Measurements from ENCODE around the gene PTCH2.

PTCH2 gene

DNA sequence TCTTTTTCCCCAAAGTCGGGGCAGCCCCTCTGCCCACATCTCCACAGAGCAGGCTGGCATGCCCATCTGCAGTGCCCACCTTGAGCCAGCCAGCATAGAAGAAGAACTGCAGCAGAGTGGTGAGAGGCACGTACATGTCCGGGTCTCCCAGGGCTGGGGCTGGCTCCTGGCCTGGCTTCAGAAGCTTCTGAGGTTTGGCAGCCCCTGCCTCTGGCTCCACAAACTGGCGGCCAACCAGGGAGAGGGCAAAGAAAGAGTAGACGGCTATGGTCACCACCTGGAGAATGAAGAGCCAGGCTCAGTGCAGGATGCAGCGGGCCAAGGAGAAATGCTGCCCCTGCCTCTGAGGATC, 58.0 kb downstream of the PTCH2 start:
- no peak for DNase-seq (ENCODE audit: extremely low read depth in 1 of 2, low read depth in 1 of 2)

DNA sequence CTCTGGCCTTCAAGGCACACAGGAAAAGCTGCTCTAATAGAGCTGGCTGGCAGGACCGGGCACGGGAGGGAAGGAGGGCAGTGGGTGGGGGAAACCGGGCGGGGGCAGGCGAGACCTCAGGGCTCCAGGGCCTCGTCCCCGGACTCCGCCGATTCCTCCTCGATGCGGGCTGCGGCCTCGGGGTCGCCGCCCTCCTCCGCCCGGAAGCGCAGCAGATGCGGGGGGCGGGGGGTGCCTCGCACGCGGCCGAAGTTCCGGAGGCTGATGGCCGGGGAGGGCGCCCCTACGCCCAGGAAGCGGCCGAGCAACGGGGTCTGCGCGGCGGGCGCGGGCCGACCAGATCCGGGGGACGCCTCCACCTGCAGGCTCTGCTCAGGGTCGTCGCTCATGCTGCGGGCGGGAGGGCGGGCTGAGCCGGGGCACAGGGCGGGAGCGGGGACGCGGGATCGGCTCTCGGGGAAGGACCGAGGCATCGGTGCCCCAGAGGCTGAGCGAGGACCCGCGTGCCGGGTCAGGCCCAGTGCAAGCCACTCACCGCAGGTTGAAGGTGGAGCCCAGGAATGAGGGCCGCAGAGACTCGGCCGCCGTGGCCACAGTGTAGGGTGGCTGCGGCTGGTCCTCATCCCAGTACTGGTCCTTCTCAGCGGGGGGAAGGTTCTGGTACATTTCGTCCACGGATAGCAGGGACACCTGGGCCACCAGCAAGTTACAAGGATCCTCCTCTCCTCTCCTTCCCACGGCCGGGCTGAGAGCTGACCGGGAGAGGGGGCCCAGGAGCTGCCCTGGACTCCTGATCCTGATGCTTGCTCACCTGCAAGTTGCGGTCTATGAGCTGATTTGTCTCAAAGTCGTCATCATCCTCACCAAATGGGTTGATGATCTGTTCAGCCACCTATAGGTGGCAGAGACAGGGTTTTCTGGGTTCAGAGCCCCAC, 58.7 kb downstream of the PTCH2 start:
- DNase-seq (ENCODE audit: extremely low read depth in 1 of 2, low read depth in 1 of 2) = no peak

DNA sequence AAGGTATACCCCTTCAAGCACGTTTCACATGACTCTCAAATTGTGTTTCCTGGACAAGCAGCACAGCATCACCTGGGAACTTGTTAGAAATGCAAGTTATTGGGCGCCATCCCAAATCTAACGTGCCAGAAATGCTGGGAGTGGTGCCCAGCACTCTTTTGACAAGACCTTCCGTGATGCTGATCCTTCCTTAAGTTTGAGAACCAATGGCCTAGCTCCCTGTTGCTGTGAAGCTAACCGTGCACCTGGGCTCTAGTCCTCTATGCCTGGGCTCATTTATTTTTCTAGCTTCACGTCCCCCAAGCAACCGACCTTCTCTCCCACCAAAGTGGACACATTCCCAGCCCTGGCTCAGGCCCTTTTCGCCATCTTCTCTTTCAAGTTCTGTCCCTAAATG, 59.4 kb downstream of the PTCH2 start:
- DNase-seq (ENCODE audit: extremely low read depth in 1 of 2, low read depth in 1 of 2) = no peak

DNA sequence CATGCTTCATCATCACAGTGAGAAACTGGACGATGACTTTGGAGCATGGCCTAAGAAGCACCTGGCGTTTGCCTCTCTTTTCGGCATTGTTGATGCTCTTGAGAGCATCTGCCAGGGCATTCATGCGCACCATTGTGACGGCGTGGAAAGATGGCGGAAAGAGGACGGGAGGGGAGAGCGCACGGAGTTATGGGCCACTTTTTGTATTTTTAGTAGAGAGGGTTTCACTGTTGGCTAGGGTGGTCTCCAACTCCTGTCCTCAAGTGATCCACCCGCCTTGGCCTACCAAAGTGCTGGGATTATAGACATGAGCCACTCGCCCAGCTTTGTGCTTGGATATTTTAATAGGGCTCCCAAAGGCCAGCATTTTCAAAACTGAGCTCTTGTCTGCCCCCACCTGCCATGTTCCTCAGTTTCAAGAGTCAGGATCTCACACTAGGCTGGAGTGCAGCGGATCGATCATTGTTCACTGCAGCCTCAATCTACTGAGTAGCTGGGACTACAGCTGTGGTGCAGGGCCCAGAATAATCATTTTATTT, 62.4 kb downstream of the PTCH2 start:
- no peak for DNase-seq (ENCODE audit: extremely low read depth in 1 of 2, low read depth in 1 of 2)

DNA sequence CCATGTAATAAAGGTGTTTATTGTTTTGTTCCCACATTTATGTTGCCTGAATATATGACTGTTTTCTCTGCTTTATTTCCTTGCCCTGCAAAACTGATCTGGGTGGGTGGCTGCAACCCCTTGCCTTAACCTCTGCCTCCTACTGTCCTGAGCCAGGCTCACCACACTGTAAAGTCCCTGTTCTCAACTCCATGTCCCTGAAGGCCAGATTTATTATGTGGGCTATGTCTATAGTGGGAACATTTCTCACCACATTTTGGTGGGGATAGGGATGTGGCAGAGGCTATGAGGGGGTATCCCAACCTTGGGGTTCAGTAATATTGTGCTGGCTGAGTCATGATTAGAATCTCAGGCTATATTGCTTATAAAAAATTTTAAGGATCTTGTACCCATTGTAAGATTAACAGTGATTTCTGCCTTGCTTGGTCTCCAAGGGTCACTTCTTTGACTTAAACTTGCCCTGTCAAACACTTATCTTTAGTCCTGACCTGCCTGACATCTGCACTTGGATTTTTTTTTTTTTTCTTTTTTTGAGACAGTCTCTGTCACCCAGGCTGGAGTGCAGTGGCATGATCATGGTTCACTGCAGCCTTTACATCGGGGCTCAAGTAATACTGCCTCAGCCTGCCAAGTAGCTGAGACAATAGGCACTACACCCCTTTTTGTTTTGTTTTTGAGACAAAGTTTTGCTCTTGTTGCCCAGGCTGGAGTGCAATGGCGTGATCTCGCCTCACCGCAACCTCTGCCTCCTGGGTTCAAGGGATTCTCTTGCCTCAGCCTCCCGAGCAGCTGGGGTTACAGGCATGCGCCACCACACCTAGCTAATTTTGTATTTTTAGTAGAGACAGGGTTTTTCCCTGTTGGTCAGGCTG, 64.1 kb downstream of the PTCH2 start:
- DNase-seq (ENCODE audit: extremely low read depth in 1 of 2, low read depth in 1 of 2) = no peak

DNA sequence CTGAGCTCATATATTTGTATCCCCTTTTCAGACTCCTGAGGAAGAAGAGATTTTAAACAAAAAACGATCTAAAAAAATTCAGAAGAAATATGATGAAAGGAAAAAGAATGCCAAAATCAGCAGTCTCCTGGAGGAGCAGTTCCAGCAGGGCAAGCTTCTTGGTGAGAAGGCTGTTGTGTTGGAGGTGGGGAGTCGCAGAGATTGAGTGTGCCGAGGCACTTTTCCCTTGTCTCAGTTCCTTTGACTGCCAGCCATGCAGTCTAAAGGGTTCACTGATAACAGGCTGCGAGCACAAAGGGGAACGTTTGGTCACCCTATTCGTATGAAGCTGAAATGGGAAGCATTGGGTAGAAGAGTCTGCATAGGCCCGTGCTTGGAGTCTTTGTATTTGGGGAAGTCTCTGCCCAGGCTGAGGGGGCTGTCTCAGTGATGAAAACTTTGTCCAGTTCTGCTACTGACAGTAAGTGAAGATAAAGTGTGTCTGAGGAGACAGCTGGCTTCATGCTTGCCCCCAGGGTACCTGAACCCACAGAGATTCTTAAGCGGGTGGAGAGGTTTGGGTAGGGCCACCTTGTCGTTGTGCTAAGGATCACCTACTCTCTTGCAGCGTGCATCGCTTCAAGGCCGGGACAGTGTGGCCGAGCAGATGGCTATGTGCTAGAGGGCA, 65.0 kb downstream of the PTCH2 start:
- no peak for DNase-seq (ENCODE audit: extremely low read depth in 1 of 2, low read depth in 1 of 2)

DNA sequence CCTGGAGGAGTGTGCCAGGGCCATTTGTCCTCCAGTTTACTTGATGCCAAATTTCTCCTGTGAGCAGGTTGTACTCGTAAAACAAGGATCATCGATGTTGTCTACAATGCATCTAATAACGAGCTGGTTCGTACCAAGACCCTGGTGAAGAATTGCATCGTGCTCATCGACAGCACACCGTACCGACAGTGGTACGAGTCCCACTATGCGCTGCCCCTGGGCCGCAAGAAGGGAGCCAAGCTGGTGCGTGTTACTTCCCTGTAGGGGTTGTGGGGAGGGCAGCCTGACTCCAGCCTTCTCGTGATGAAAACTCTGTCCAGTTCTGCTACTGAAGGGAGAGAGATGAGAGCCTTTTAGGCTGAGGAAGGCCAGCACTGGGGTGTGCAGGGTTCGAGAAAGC, 65.5 kb downstream of the PTCH2 start:
- no peak for DNase-seq (ENCODE audit: extremely low read depth in 1 of 2, low read depth in 1 of 2)

DNA sequence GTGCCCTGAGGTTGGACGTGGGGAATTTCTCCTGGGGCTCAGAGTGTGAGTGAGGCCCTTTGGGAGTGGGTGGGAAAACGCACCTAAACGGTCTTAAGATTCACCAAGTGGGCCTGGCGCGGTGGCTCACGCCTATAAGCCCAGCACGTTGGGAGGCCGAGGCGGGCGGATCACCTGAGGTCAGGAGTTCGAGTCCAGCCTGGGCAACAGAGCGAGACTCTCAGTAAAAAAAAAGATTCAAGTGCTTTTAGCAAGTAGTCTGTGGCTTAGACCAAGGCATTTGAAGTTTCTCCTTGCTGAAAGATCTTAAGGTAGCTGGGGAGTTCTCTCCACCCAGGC, 66.4 kb downstream of the PTCH2 start:
- DNase-seq (ENCODE audit: extremely low read depth in 1 of 2, low read depth in 1 of 2) = no peak

DNA sequence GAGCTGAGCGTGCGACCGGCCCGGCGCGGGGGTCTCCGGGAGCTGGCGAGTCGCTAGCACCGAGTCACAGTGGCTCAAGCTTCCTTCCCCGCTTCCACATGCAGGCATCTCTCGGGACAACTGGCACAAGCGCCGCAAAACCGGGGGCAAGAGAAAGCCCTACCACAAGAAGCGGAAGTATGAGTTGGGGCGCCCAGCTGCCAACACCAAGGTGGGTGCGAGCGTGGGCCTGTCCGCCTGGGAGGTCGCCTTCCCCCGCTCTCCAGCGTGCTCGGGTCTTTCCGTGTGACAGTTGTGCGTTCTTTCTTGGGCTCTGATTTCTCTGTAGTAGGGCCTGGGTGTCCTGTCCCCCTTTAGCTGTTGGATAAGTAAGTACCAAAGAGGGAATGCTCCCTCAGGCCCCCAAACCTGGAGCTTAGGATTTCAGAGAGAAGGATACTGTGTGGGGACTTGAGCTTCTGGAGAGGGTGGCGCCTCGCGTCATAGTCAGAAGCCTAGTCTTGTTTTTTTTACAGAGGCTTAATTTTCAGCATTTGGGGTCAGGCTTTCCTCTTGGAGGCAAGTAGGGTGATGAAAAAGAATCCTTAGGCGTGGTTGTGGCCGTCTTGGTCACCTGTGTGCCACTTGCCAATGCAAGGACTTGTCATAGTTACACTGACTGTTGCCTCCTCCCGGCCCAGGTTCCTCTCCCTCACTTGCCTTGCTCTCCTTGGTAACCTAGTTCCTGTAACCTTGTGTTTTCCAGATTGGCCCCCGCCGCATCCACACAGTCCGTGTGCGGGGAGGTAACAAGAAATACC, 66.9 kb downstream of the PTCH2 start:
- peak in 1 of 2 donors; percentile 16 for DNase-seq (ENCODE audit: extremely low read depth in 1 of 2, low read depth in 1 of 2)

DNA sequence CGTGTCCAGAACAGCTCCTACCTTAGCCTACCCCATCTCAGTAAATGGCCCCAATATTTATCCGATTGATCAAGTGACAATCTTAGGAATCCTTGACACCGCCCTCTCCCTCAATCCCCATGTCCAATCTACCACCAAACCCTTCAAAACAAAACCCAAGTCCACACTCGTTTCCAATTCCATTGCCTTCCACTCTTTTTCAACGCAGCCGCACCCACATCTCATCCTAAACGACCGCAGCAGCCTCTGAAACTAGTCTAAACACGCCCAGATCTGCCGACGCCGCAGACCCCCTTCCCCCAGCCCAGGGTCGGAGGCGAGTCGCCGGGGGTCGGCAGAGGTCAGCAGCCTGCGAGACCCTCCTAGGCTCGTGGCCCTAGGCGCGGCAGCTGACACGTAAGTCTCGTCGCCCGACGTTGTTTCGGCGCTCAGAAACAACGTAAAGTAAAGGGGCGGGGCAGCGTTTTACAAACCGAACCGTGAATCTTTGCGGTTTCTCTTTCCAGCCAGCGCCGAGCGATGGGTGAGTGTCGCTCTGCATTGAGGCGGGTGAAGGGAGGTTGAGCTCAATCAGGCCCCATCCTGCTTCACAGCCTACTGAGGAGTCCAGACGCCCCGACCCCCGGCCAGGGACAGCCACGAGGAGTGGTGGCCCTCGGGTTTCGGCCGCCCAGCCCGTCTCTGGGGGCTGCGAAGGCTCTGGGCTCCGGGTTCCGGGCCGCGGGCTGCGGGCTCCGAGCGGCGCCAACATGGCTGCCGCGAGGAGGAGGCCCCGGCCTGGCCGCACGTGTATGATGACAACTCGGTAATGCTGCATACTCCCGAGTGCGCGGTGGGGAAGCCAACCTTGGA, 67.7 kb downstream of the PTCH2 start, which contains the start of gene RPS8:
RPS8 (plus strand) TSS at position 463 of the 852 bp plus-strand sequence; CDS start at position 520, 57 bp downstream.
- DNase-seq (ENCODE audit: extremely low read depth in 1 of 2, low read depth in 1 of 2) = peak; percentile 69 to 88
